Parietal lobe (tissue), 1 donor: Measurements from ENCODE around the gene CASP7. TPM values are rescaled to one million over a fixed set of nuclear protein-coding genes. Genes with fewer than 3 reads are reported as not detected.

Experiments
- total RNA-seq: library from RNA; depleted of rRNA; stranded (reverse); fragments of >200 nt; gene quantifications from one replicate; pipeline ENCODE4 v1.2.3, GENCODE V29; 2014

Gene CASP7
- total RNA-seq = 2.5 TPM

GRCh38 chr10:113679463-113680189, at the start of gene CASP7:
CASP7 (plus strand) TSS chr10:113679912; CDS start chr10:113697494, 17,582 bp downstream.

GRCh38 chr10:113663908-113664307, 15.8 kb upstream of the CASP7 start, which contains the start of gene NRAP:
NRAP (minus strand) TSS chr10:113664041; CDS start chr10:113663882, 159 bp downstream.

GRCh38 chr10:113751181-113751732, 71.5 kb downstream of the CASP7 start, which contains the start of gene PLEKHS1:
PLEKHS1 (plus strand) TSS chr10:113751682; CDS start chr10:113755278, 3,596 bp downstream.

Other genes starting within 250 kb of the CASP7 start
- not detected for gene HABP2, start 126.9 kb upstream of the CASP7 start, total RNA-seq
- not detected for gene NRAP, start 15.9 kb upstream of the CASP7 start, total RNA-seq
- not detected for gene PLEKHS1, start 71.8 kb downstream of the CASP7 start, total RNA-seq
- 15.3 TPM for gene DCLRE1A, start 174.2 kb downstream of the CASP7 start, total RNA-seq
- 47.3 TPM for gene NHLRC2, start 174.7 kb downstream of the CASP7 start, total RNA-seq